HG03457 (cell line): ENCODE measurements around the gene DOC2B.
"Not testable (repeated sequence)": the region's sequence is repeated elsewhere in the genome, so short reads cannot be mapped to it uniquely, and the experiment has no call there.

Experiments
- ATAC-seq: cut with Tn5 transposase; IDR thresholded peaks from one replicate; pipeline ENCODE4 v1.9.1; 2021; ENCODE audit warnings: moderate number of reproducible peaks; ENCODE audit not compliant: unreplicated experiment

The DOC2B gene

GRCh38 chr17:181245-182049, at the start of gene DOC2B:
Gene DOC2B, minus strand, starts transcription at chr17:181650. Its CDS starts 171 bp downstream, at chr17:181479.
- ATAC-seq = no peak

DNA sequence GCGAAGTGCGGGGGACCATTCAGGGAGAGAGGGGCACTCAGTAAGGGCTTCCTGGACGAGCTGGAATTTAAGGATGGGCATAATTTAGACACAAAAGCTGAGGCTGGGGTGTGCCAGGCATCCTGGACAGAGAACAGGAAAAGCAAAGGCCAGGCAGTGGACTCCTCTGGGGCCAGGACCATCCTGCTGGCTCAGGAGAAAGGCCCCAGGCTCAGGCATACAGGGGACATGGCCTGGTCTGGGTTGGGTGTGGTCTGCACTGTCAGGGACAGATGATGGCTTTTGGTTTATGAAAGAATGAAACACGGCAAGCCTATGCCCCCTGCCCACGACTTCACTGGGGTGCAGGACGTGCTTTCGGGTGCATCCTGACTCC, 48.9 kb upstream of the DOC2B start:
- no peak for ATAC-seq

GRCh38 chr17:229709-230394, 48.4 kb upstream of the DOC2B start:
- no peak for ATAC-seq

DNA sequence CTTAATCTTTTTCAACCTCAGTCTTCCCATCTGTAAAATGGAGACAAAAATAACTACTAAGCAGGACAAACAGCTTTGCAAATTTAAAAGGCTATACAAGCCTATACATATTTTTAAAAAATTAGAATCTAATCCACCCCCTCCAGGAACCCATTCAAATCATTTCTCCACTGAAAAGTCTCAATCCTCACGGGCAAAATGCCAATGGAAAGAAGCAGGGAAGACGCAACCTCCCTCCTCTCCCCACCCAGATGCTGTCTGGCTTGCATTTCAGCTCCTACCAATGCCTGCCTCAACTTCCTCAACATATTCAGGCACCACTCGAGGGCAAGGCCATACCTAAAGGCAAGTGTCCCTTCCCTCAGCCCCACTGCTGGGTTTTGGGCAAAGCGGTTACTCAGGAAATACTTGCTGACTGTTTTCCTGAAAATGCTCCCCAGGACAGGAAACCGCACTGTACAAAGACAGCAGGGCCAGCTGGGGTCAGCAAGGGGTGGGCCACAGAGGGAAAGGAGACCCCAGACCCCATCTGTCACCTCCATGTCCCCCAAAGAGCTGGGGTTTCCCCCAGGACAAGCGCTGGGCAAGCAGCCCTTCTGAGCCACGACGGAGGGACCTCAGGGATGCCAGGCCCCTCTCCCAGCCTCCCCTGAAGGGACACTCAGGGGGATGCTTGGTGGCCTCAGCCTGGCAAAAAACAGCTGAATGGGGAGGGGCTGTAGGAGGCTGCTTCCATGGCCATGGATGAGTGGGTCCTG, 47.7 kb upstream of the DOC2B start:
- ATAC-seq = no peak

- no peak for ATAC-seq
Observed at GRCh38 chr17:227946-228615, 46.6 kb upstream of the DOC2B start.

- ATAC-seq = no peak
Observed at GRCh38 chr17:227078-227945, 45.9 kb upstream of the DOC2B start.

GRCh38 chr17:226108-227077, 44.9 kb upstream of the DOC2B start:
- no peak for ATAC-seq

GRCh38 chr17:225551-225950, 44.1 kb upstream of the DOC2B start:
- no peak for ATAC-seq

- not testable (repeated sequence) for ATAC-seq
Observed at GRCh38 chr17:224576-224975, 43.1 kb upstream of the DOC2B start.

GRCh38 chr17:223723-224471, 42.4 kb upstream of the DOC2B start:
- no peak for ATAC-seq

DNA sequence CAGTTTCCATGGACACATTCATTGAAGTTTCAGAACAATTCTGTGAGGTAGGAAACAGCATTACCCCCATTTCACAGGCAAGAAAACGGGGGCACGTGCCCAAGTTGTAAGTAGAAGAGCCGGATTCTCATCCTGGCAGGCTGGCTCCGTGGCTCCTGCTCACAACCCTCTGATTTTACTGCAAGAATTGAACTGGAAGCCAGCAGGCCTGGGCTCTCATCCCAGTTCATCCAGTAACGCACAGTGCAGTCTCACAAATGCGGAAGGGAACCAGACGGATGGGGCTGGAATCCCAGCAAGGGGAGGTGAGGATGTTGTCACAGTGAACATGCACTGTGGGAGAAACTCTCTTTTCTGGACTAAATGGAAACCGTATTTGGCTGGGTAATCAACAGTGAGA, 40.7 kb upstream of the DOC2B start:
- no peak for ATAC-seq

DNA sequence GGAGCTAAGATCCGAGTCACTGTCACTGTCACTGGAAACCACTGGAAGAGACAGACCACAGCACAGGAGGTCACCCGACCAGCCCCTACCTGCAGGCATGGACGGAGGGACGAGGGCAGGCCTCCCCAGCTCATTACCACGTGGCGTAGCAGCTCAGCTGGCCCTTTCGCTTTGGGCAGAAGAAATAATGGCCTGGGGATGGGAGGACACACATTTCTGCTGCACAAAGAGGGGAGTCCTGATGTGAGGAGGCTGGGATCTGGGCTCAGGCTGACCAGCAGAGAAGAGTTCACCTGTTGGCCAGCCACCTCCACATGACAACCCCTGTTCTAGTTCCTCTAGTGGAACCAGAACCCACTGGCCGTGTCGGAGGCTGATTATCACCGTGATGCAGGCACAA, 38.2 kb upstream of the DOC2B start:
- no peak for ATAC-seq

GRCh38 chr17:218432-219110, 37.1 kb upstream of the DOC2B start:
- no peak for ATAC-seq

DNA sequence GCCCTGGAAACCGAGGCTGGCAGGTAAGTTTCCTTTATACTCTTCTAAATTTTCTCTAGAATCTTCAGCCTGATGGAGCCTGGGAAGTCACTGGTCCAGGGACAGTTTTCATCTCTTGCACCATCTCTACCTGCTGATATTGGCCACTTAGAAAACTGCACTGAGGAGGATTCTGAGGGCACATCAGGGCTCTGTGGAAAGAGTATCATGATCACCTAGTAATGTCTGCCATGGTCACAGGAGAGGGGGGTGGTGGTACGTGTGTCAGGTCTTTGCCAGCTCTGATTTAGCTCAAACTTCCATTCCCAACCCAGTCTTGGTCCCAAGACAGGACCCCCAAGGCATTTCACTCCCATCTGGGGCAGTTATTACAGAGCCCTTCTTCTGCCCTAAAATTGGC, 35.2 kb upstream of the DOC2B start:
- no peak for ATAC-seq

DNA sequence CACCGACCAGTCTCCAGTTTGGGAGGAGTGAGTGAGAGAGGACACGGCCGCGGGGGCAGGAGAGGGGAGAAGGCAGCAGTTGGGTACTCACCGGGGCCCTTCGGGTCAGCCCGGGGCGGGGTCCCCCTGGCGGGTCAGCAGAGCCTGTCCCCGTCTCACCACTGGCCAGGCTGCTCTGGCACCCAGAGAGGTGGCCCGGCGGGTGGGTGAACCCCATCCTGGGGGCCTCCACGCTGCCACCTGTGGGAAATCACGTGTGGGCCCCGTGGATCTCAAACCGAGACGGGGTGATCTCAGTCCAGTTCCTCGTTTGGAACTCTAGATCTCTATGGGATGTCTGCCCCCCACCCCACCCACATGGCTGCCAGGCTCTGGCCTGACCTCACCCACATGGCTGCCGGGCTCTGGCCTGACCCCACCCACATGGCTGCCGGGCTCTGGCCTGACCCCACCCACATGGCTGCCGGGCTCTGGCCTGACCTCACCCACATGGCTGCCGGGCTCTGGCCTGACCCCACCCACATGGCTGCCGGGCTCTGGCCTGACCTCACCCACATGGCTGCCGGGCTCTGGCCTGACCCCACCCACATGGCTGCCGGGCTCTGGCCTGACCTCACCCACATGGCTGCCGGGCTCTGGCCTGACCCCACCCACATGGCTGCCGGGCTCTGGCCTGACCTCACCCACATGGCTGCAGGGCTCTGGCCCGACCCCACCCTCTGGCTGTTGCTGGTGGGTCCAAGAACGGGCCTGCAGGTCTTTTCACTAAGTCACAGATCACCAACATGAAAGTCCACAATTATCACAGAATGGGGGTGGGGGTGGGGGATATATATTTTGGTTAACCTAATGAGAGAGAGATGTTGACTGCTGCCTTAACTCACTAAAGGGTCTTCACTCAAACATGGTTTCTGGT, 34.4 kb upstream of the DOC2B start:
- ATAC-seq = not testable (repeated sequence)

DNA sequence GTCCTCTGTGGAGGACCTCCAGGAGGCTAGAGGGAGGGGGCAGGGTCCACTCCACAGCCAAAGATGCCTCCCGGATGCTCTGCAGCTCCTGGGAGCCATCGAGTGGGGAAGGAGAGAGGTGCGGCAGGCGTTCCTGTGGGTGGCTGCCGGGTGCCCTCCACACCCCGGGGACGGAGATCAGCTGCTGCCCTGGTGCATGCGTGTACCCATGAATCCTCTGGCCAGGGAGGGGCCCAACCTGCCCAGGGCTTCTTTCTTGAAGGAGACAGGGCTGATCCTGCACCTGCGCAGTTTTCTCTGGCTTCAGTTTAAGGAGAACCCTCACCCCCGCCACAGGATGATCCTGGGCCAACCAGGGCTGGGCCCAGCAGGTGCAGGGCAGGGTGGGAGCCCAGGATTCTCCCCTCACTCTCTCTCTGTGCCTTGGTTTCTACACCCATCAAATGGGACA, 33.5 kb upstream of the DOC2B start:
- ATAC-seq = no peak
